ENCODE measurements around the gene BCL2L1.
A peak's percentile ranks its signal among the peaks of the same experiment; 100 is the strongest.

The BCL2L1 gene

GRCh38 chr20:31722257-31723068, at the start of gene BCL2L1:
Gene BCL2L1, minus strand, starts transcription at chr20:31722868. Its CDS starts 650 bp downstream, at chr20:31722218.
- in situ Hi-C loops (cut with HindIII; ENCODE audit: low sequenced_read_pairs): no loop called here

DNA sequence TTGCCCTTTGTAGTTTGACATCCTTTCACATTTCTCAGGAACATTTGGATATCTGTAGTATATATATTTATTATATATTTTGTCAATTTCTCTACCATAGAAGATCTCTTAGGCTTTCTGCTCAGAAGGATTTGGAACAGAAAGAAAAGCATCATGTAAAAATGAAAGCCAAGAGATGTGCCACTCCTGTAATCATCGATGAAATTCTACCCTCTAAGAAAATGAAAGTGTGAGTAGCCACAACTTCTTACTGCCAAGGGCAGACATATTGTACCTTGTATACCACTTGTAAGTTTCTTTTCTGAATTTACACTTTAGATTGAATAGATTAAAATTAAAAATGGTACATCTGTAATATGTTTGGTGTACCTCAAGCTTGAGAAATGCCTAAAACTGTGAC, 47.6 kb upstream of the BCL2L1 start:
- no peak overlapping the region for H3K4me3 ChIP-seq (ENCODE audit: low read depth, low read length)
- no peak for DNase-seq (ENCODE audit: low read depth, low spot score)
- in situ Hi-C loops (cut with HindIII; ENCODE audit: low sequenced_read_pairs): no loop called here
- no peak for TF ChIP-seq CTCF (IDR thresholded peaks at IDR 0.05; ENCODE audit: low read depth, low read length)

More at GRCh38 chr20:31722257-31723068, at the start of gene BCL2L1:
- H3K4me3 ChIP-seq (ENCODE audit: low read depth, low read length): peak within 1 kb of the TSS; percentile 82
- TF ChIP-seq CTCF (IDR thresholded peaks at IDR 0.05; ENCODE audit: low read depth, low read length): peak; percentile 84
- peak; percentile 88 for DNase-seq (ENCODE audit: low read depth, low spot score)

DNA sequence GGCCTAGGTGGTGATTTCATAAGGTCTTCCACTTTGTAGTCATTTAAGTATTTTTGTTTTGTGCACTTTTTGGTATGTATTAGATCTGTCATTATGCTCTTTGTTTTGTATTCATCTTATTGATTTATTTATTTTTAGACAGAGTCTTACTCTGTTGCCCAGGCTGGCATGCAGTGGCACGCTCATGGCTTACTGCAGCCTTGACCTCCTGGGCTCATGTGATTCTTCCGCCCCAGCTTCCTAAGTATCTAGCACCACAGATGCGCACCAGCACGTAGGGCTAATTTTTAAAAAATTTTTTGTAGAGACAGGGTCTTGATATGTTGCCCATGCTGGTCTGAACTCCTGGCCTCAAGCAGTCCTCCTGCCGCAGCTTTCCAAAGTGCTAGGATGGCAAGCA, 47.0 kb upstream of the BCL2L1 start:
- no peak for DNase-seq (ENCODE audit: low read depth, low spot score)
- in situ Hi-C loops (cut with HindIII; ENCODE audit: low sequenced_read_pairs): no loop called here
- H3K4me3 ChIP-seq (ENCODE audit: low read depth, low read length): no peak overlapping the region
- TF ChIP-seq CTCF (IDR thresholded peaks at IDR 0.05; ENCODE audit: low read depth, low read length): no peak

DNA sequence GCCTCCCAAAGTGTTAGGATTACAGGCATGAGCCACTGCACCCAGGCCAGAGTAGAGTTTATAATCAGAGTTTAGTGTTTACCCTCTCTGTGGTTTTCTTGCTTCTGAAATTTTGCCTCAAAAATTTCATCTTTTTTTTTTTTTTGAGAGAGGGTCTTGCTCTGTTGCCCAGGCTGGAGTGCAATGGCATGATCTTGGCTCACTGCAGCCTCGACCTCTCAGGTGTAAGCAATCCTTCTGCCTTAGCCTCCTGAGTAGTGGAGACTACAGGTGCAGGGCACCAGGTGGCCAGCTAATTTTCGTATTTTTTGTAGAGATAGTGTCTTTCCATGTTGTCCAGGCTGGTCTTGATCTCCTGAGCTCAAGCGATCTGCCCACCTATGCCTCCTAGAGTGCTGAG, 45.1 kb upstream of the BCL2L1 start:
- no peak overlapping the region for H3K4me3 ChIP-seq (ENCODE audit: low read depth, low read length)
- no peak for TF ChIP-seq CTCF (IDR thresholded peaks at IDR 0.05; ENCODE audit: low read depth, low read length)
- no peak for DNase-seq (ENCODE audit: low read depth, low spot score)
- in situ Hi-C loops (cut with HindIII; ENCODE audit: low sequenced_read_pairs): no loop called here

DNA sequence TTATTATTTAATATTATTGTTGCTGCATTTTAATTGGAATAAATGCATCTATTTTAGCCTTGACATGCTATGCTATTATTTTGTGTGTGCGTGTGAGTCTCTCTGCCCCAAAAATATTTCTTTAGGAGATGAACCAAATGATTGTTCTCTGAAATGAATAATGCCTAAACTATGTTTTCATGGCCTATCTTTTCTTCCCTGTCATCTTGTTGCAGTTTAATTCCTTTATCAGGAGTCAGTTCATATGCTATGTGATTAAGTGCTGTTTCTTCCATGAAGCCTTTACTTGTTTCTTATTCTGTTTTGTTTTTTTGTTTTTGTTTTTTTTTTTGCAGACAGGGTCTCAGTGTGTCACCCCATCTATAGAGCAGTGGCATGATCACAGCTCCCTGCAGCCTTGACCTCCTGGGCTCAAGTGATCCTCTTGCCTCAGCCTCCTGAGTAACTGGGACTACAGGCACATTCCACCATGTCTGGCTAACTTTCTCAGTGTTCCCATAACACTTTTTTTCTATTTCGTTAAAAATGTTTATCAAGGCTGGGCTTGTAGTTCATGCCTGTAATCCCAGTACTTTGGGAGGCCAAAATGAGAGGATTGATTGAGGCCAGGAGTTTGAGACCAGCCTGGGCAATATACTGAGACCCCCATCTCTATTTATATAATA, 42.1 kb upstream of the BCL2L1 start:
- no peak overlapping the region for H3K4me3 ChIP-seq (ENCODE audit: low read depth, low read length)
- peak; percentile 24 for DNase-seq (ENCODE audit: low read depth, low spot score)
- no peak for TF ChIP-seq CTCF (IDR thresholded peaks at IDR 0.05; ENCODE audit: low read depth, low read length)
- in situ Hi-C loops (cut with HindIII; ENCODE audit: low sequenced_read_pairs): no loop called here

DNA sequence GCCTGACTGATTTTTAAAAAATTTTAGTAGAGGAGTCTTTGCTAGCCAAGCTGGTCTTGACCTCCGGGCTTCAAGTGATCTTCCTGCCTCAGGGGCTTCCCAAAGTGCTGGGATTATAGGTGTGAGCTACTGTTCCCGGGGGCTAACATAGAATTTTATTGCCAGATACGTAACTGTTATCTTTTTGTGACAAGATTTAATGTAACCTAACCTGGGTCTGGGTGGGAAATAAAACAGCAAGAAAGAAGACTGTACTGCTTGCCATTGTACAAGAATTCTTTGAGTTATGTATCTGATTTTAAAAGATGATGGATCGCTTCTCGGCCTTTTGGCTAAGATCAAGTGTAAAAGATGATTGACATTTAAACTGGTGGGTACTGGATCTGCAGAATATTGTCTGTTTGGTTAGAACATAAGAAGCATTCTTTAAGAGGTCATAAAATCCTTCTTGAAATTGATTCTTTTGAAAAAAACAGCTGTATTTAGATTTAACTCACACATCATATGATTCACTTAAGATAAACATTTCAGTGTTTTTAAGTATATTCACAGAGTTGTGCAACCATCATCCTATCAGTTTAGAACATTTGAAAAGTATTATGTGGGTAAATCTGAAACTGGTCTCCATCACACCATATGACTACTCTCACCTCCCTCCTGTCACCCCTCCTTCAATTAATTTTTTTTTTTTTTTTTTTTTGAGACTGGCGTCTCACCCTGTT, 38.0 kb upstream of the BCL2L1 start:
- in situ Hi-C loops (cut with HindIII; ENCODE audit: low sequenced_read_pairs): no loop called here
- TF ChIP-seq CTCF (IDR thresholded peaks at IDR 0.05; ENCODE audit: low read depth, low read length): no peak
- DNase-seq (ENCODE audit: low read depth, low spot score): peak; percentile 36
- no peak overlapping the region for H3K4me3 ChIP-seq (ENCODE audit: low read depth, low read length)
